Motor neuron (in vitro differentiated cells): ENCODE data around the gene SLC51A. TPM values are rescaled to one million over a fixed set of nuclear protein-coding genes. Genes with fewer than 3 reads are reported as not detected.
"Not testable (repeated sequence)": the region's sequence is repeated elsewhere in the genome, so short reads cannot be mapped to it uniquely, and the experiment has no call there.

Experiments
- ATAC-seq, 8 experiments: fragments of 200-7000 bp; cut with Tn5 transposase; replicated peaks in 6 of 8; 2 replicates each; pipeline ENCODE4 v1.8.0; 2021; ENCODE audit warnings: mild to moderate bottlenecking in 8 of 8, moderate library complexity in 8 of 8
- H3K27ac ChIP-seq, 2 donors: fragments of 250-450 bp; sonication (Bioruptor Pico); 2 replicates each; pipeline ENCODE4 v1.9.0; 2021; ENCODE audit warnings: antibody characterized with exemption in 2 of 2, mild to moderate bottlenecking in 2 of 2, moderate library complexity in 1 of 2
- H3K4me1 ChIP-seq, 2 donors: fragments of 250-450 bp; sonication (Bioruptor Pico); replicated peaks in 1 of 2; 2 replicates each; pipeline ENCODE4 v1.6.1; 2021; ENCODE audit warnings: antibody characterized with exemption in 2 of 2, mild to moderate bottlenecking in 2 of 2, moderate library complexity in 1 of 2
- H3K4me3 ChIP-seq, 5 donors: fragments of 250-450 bp; sonication (Bioruptor Pico); 2 replicates each; pipeline ENCODE4 v1.9.0; 2021; ENCODE audit warnings: antibody characterized with exemption in 5 of 5, mild to moderate bottlenecking in 5 of 5, moderate library complexity in 4 of 5
- WGBS, 10 experiments: fragments of 450-650 bp; shearing (Covaris generic); methylation state at CpG; one replicate each; pipeline ENCODE4 v1.0.0; 2022; 5-methylcytosine and 5-hydroxymethylcytosine counted together
- in situ Hi-C, 9 experiments: fragments of 400-800 bp; cut with MboI; loops; one replicate each; pipeline ENCODE4 v1.15.0; 2021; ENCODE audit warnings: low sequenced_read_pairs in 9 of 9, low pct_unique_long_range_greater_than_20kb in 2 of 9; ENCODE audit not compliant: unreplicated experiment in 9 of 9
- total RNA-seq, 8 experiments: library from RNA; unstranded; fragments of 300-600 nt; gene quantifications; 2 replicates each; pipeline versions ENCODE4 v1.2.3 to v1.2.4, GENCODE V29; 2022

SLC51A gene
- total RNA-seq, 8 experiments from 2014 or later = 2.3 to 12.0 (median 5.4) TPM

GRCh38 chr3:196180346-196180745, 36.0 kb upstream of the SLC51A start:
- 0 to 100% (median 75%) methylated on average over 1 to 8 of the region's 9 CpGs; no CpG with 5 or more reads in 1 of the 10 experiments for WGBS, 10 experiments
- in situ Hi-C loops = loop anchor here in 2 of 9 experiments (10.0 to 25.0 kb wide), 2 partner anchors 93 to 106 kb away; partner anchors contain the start of gene TFRC (in 1 of the 2)
- Histone ChIP-seq H3K27ac (peak overlapping the region; percentile 56 to 76), H3K4me1 (peaks cover 31 to 32% of the 10 kb centered on the region in 2 donors), H3K4me3 (no peak overlapping the region)
- no peak for ATAC-seq

GRCh38 chr3:196181127-196181546, 35.2 kb upstream of the SLC51A start:
- Histone ChIP-seq H3K4me1 (peaks cover 35 to 37% of the 10 kb centered on the region in 2 donors), H3K27ac (no peak overlapping the region), H3K4me3 (no peak overlapping the region)
- 57 to 100% (median 82%) methylated on average over 1 to 5 of the region's 10 CpGs; no CpG with 5 or more reads in 6 of the 10 experiments for WGBS, 10 experiments
- ATAC-seq = no peak
- in situ Hi-C loops = loop anchor here in 2 of 9 experiments (10.0 to 25.0 kb wide), 2 partner anchors 94 to 106 kb away; partner anchors contain the start of gene TFRC (in 1 of the 2)

- in situ Hi-C loops = loop anchor here in 2 of 9 experiments (10.0 to 25.0 kb wide), 2 partner anchors 97 to 109 kb away; partner anchors contain the start of gene TFRC (in 1 of the 2)
- peaks cover 36 to 39% of the 10 kb centered on the region in 2 donors for H3K4me1 ChIP-seq
- 43 to 95% (median 60%) methylated on average over 1 to 4 of the region's 4 CpGs; no CpG with 5 or more reads in 7 of the 10 experiments for WGBS, 10 experiments
- not testable (repeated sequence) for H3K4me3 ChIP-seq, H3K27ac ChIP-seq, ATAC-seq
These were observed 32.2 kb upstream of the SLC51A start for GRCh38 chr3:196184169-196184432.

- Histone ChIP-seq H3K4me3 (no peak overlapping the region), H3K27ac (no peak overlapping the region), H3K4me1 (peaks cover 28 to 31% of the 10 kb centered on the region in 2 donors)
- no peak for ATAC-seq
- in situ Hi-C loops = loop anchor here in 2 of 9 experiments (10.0 to 25.0 kb wide), 2 partner anchors 98 to 110 kb away; partner anchors contain the start of gene TFRC (in 1 of the 2)
- WGBS, 10 experiments = 7 to 100% (median 86%) methylated on average over 1 to 6 of the region's 15 CpGs; no CpG with 5 or more reads in 5 of the 10 experiments
These were observed 31.5 kb upstream of the SLC51A start for GRCh38 chr3:196184881-196185280.

GRCh38 chr3:196186651-196187573, 29.4 kb upstream of the SLC51A start:
- in situ Hi-C loops = loop anchor here in 2 of 9 experiments (10.0 to 25.0 kb wide), 2 partner anchors 100 to 112 kb away; partner anchors contain the start of gene TFRC (in 1 of the 2)
- peak; percentile 91 to 97 (median 94) for ATAC-seq
- peak overlapping the region in 4 of 5 donors; percentile 0 to 13 (median 2) for H3K4me3 ChIP-seq

GRCh38 chr3:196189566-196190347, 26.6 kb upstream of the SLC51A start:
- H3K27ac ChIP-seq = no peak overlapping the region
- H3K4me1 ChIP-seq = peaks cover 36 to 42% of the 10 kb centered on the region in 2 donors
- WGBS, 10 experiments = 60 to 100% (median 90%) methylated on average over 1 to 9 of the region's 16 CpGs; no CpG with 5 or more reads in 4 of the 10 experiments
- in situ Hi-C loops = loop anchor here in 6 of 9 experiments (10.0 to 25.0 kb wide), 2 partner anchors 102 to 115 kb away; partner anchors contain the start of gene TFRC (in 1 of the 6)
- no peak for ATAC-seq
- H3K4me3 ChIP-seq = no peak overlapping the region

More at GRCh38 chr3:196186651-196187573, 29.4 kb upstream of the SLC51A start:
- peaks cover 24 to 25% of the 10 kb centered on the region in 2 donors for H3K4me1 ChIP-seq
- WGBS, 10 experiments = 4 to 94% (median 33%) methylated on average over 1 to 24 of the region's 31 CpGs; no CpG with 5 or more reads in 2 of the 10 experiments
- peak overlapping the region; percentile 82 to 89 for H3K27ac ChIP-seq

- peaks cover 31 to 35% of the 10 kb centered on the region in 2 donors for H3K4me1 ChIP-seq
- WGBS, 10 experiments = 20 to 90% (median 67%) methylated on average over 2 to 6 of the region's 11 CpGs; no CpG with 5 or more reads in 7 of the 10 experiments
- in situ Hi-C loops = loop anchor here in 5 of 9 experiments (10.0 to 25.0 kb wide), 2 partner anchors 105 to 117 kb away; partner anchors contain the start of gene TFRC (in 1 of the 5)
- H3K27ac ChIP-seq = peak overlapping the region; percentile 7 to 25
- ATAC-seq = no peak
- no peak overlapping the region for H3K4me3 ChIP-seq
These were observed 24.3 kb upstream of the SLC51A start for GRCh38 chr3:196192036-196192523.

- 44 to 75% (median 59%) methylated on average over 2 to 9 of the region's 14 CpGs; no CpG with 5 or more reads in 2 of the 10 experiments for WGBS, 10 experiments
- in situ Hi-C loops = loop anchor here in 5 of 9 experiments (10.0 to 25.0 kb wide), 2 partner anchors 105 to 118 kb away; partner anchors contain the start of gene TFRC (in 1 of the 5)
- ATAC-seq = peak in 5 of 8 experiments; percentile 7 to 27 (median 13)
- peak overlapping the region; percentile 7 to 25 for H3K27ac ChIP-seq
- no peak overlapping the region for H3K4me3 ChIP-seq
- H3K4me1 ChIP-seq = peaks cover 26 to 30% of the 10 kb centered on the region in 2 donors
These were observed 23.7 kb upstream of the SLC51A start for GRCh38 chr3:196192524-196193051.

GRCh38 chr3:196193133-196193735, 23.1 kb upstream of the SLC51A start:
- Histone ChIP-seq H3K4me3 (no peak overlapping the region), H3K27ac (peak overlapping the region; percentile 7 to 25), H3K4me1 (peaks cover 23 to 26% of the 10 kb centered on the region in 2 donors)
- in situ Hi-C loops = loop anchor here in 5 of 9 experiments (10.0 to 25.0 kb wide), 2 partner anchors 106 to 118 kb away; partner anchors contain the start of gene TFRC (in 1 of the 5)
- WGBS, 10 experiments = 55 to 79% (median 61%) methylated on average over 1 to 7 of the region's 15 CpGs; no CpG with 5 or more reads in 4 of the 10 experiments
- peak in 5 of 8 experiments; percentile 57 to 80 (median 71) for ATAC-seq

GRCh38 chr3:196193736-196194541, 22.4 kb upstream of the SLC51A start:
- peaks cover 23 to 26% of the 10 kb centered on the region in 2 donors for H3K4me1 ChIP-seq
- 82 to 100% (median 86%) methylated on average over 2 to 7 of the region's 13 CpGs; no CpG with 5 or more reads in 5 of the 10 experiments for WGBS, 10 experiments
- ATAC-seq = peak in 1 of 8 experiments; percentile 15
- H3K27ac ChIP-seq = no peak overlapping the region
- in situ Hi-C loops = loop anchor here in 5 of 9 experiments (10.0 to 25.0 kb wide), 2 partner anchors 107 to 119 kb away; partner anchors contain the start of gene TFRC (in 1 of the 5)
- H3K4me3 ChIP-seq = no peak overlapping the region
